Trophoblast cell (in vitro differentiated cells and primary cell): ENCODE data around the gene TRIM13.

ENCODE experiments used
- DNase-seq, 2 donors: peaks; one replicate each; pipeline ENCODE4 v3.0.0-alpha.2; 2016
- H2AFZ ChIP-seq: 2 replicates; pipeline ENCODE4 v1.6.1; 2013; ENCODE audit warnings: low read length, moderate library complexity, mild to moderate bottlenecking; ENCODE audit not compliant: insufficient read depth, poor library complexity
- H2AK5ac ChIP-seq: 2 replicates; pipeline ENCODE4 v1.6.1; 2013; ENCODE audit warnings: mild to moderate bottlenecking, low read length
- H2BK120ac ChIP-seq: 2 replicates; pipeline ENCODE4 v1.6.1; 2013; ENCODE audit warnings: low read length, mild to moderate bottlenecking, moderate library complexity; ENCODE audit not compliant: insufficient read depth, poor library complexity
- H2BK12ac ChIP-seq: 2 replicates; pipeline ENCODE4 v1.6.1; 2013; ENCODE audit warnings: mild to moderate bottlenecking, low read length, moderate library complexity
- H2BK5ac ChIP-seq: 2 replicates; pipeline ENCODE4 v1.6.1; 2013; ENCODE audit warnings: low read length, low read depth, moderate library complexity, mild to moderate bottlenecking; ENCODE audit not compliant: poor library complexity
- H3K14ac ChIP-seq: 2 replicates; pipeline ENCODE4 v1.6.1; 2013; ENCODE audit warnings: mild to moderate bottlenecking, low read length
- H3K18ac ChIP-seq: 2 replicates; pipeline ENCODE4 v1.6.1; 2013; ENCODE audit warnings: mild to moderate bottlenecking, low read length
- H3K23ac ChIP-seq: 2 replicates; pipeline ENCODE4 v1.6.1; 2013; ENCODE audit warnings: low read length
- H3K27ac ChIP-seq: 2 replicates; pipeline ENCODE4 v1.5.1; 2013; ENCODE audit warnings: low read depth, mild to moderate bottlenecking, inconsistent platforms, low read length, moderate library complexity
- H3K27me3 ChIP-seq: 2 replicates; pipeline ENCODE4 v1.6.1; 2013; ENCODE audit warnings: inconsistent platforms, mild to moderate bottlenecking, low read length, moderate library complexity; ENCODE audit not compliant: insufficient read depth
- H3K36me3 ChIP-seq, 2 experiments: 1 replicate in 1 of 2; 2 replicates in 1 of 2; pipeline ENCODE4 v1.6.1; 2013; ENCODE audit warnings: low read length in 2 of 2, mild to moderate bottlenecking in 2 of 2, moderate library complexity in 1 of 2; ENCODE audit not compliant: insufficient read depth in 2 of 2, control insufficient read depth in 1 of 2
- H3K4ac ChIP-seq: 2 replicates; pipeline ENCODE4 v1.6.1; 2013; ENCODE audit warnings: low read depth, mild to moderate bottlenecking, low read length, moderate library complexity
- H3K4me1 ChIP-seq, 2 experiments: 1 replicate in 1 of 2; 2 replicates in 1 of 2; pipeline ENCODE4 v1.6.1; 2013; ENCODE audit warnings: low read length in 2 of 2, mild to moderate bottlenecking in 2 of 2, moderate library complexity in 1 of 2; ENCODE audit not compliant: insufficient read depth in 2 of 2, control insufficient read depth in 1 of 2
- H3K4me2 ChIP-seq: 2 replicates; pipeline ENCODE4 v1.6.1; 2013; ENCODE audit warnings: inconsistent platforms, mild to moderate bottlenecking, low read length, moderate library complexity
- H3K4me3 ChIP-seq: 2 replicates; pipeline ENCODE4 v1.5.1; 2013; ENCODE audit warnings: mild to moderate bottlenecking, low read depth, low read length, inconsistent platforms
- H3K79me1 ChIP-seq: one replicate; pipeline ENCODE4 v1.6.1; 2013; ENCODE audit warnings: low read length
- H3K79me2 ChIP-seq: 2 replicates; pipeline ENCODE4 v1.6.1; 2013; ENCODE audit warnings: low read length, mild to moderate bottlenecking; ENCODE audit not compliant: control insufficient read depth, insufficient read depth, poor library complexity
- H3K9ac ChIP-seq: 2 replicates; pipeline ENCODE4 v1.6.1; 2013; ENCODE audit warnings: mild to moderate bottlenecking, low read length
- H3K9me3 ChIP-seq: 2 replicates; pipeline ENCODE4 v1.6.1; 2013; ENCODE audit warnings: low read depth, mild to moderate bottlenecking, control low read depth, inconsistent platforms, low read length; ENCODE audit not compliant: insufficient read depth
- H4K12ac ChIP-seq: 2 replicates; pipeline ENCODE4 v1.6.1; 2013; ENCODE audit warnings: low read depth, mild to moderate bottlenecking, low read length, moderate library complexity
- H4K8ac ChIP-seq: 2 replicates; pipeline ENCODE4 v1.6.1; 2013; ENCODE audit warnings: low read depth, mild to moderate bottlenecking, low read length, moderate library complexity
- H4K91ac ChIP-seq: one replicate; pipeline ENCODE4 v1.6.1; 2013; ENCODE audit warnings: low read depth, mild to moderate bottlenecking, low read length, moderate library complexity
- WGBS: extraction: QIAGEN DNeasy Blood & Tissue Kit; methylation state at CpG from one replicate; pipeline ENCODE4 v1.1.7; 2013; ENCODE audit warnings: missing lambda C conversion rate; ENCODE audit not compliant: insufficient read length, insufficient coverage; ENCODE audit errors: extremely low coverage; 5-methylcytosine and 5-hydroxymethylcytosine counted together

Gene TRIM13

GRCh38 chr13:49998714-49999624 lies 2.1 kb downstream of the TRIM13 start:
- Histone ChIP-seq H4K91ac (no peak overlapping the region), H3K14ac (no peak overlapping the region), H3K79me1 (peaks cover 10% of the 10 kb centered on the region), H4K12ac (peak overlapping the region; percentile 18), H3K27me3 (no peaks in the 10 kb centered on the region), H3K27ac (no peak overlapping the region), H3K36me3 (peaks cover 8 to 11% of the 10 kb centered on the region in 2 experiments), H2BK120ac (no peak overlapping the region), H2AFZ (no peak overlapping the region), H3K4ac (peak overlapping the region; percentile 83), H3K4me1 (peaks cover 3 to 9% of the 10 kb centered on the region in 2 experiments), H3K4me2 (peak overlapping the region; percentile 27), H3K9ac (no peak overlapping the region), H3K9me3 (no peaks in the 10 kb centered on the region), H4K8ac (no peak overlapping the region), H2BK5ac (no peak overlapping the region), H3K18ac (no peak overlapping the region), H3K23ac (no peak overlapping the region), H2BK12ac (no peak overlapping the region), H3K4me3 (no peak overlapping the region), H3K79me2 (peaks cover 11% of the 10 kb centered on the region), H2AK5ac (no peak overlapping the region)
- WGBS, result no CpG with 5 or more reads among the region's 22 CpGs
- no peak for DNase-seq

GRCh38 chr13:50001287-50001686 lies 4.4 kb downstream of the TRIM13 start:
- Histone ChIP-seq H3K14ac (no peak overlapping the region), H2BK5ac (no peak overlapping the region), H3K4me1 (peaks cover 0 to 3% of the 10 kb centered on the region in 2 experiments), H3K27ac (no peak overlapping the region), H3K23ac (no peak overlapping the region), H3K9ac (no peak overlapping the region), H3K36me3 (peaks cover 17 to 22% of the 10 kb centered on the region in 2 experiments), H3K79me1 (peaks cover 7% of the 10 kb centered on the region), H2AK5ac (no peak overlapping the region), H3K4me2 (no peak overlapping the region), H3K9me3 (no peaks in the 10 kb centered on the region), H4K8ac (no peak overlapping the region), H4K91ac (no peak overlapping the region), H3K79me2 (peaks cover 8% of the 10 kb centered on the region), H2AFZ (no peak overlapping the region), H3K18ac (no peak overlapping the region), H2BK120ac (no peak overlapping the region), H2BK12ac (no peak overlapping the region), H4K12ac (no peak overlapping the region), H3K27me3 (no peaks in the 10 kb centered on the region), H3K4ac (no peak overlapping the region), H3K4me3 (no peak overlapping the region)
- WGBS, result no CpG with 5 or more reads among the region's 1 CpG
- no peak for DNase-seq

- no peak overlapping the region for H4K91ac ChIP-seq
- no peak overlapping the region for H2AFZ ChIP-seq
- no peak overlapping the region for H3K9ac ChIP-seq
- H2BK120ac ChIP-seq, result no peak overlapping the region
- H3K4me2 ChIP-seq, result no peak overlapping the region
- no peaks in the 10 kb centered on the region for H3K27me3 ChIP-seq
- no peak overlapping the region for H3K18ac ChIP-seq
- H3K79me2 ChIP-seq, result no peaks in the 10 kb centered on the region
- no peak overlapping the region for H3K4me3 ChIP-seq
- WGBS, result no CpG with 5 or more reads among the region's 7 CpGs
- H3K14ac ChIP-seq, result no peak overlapping the region
- H3K23ac ChIP-seq, result no peak overlapping the region
- H3K27ac ChIP-seq, result no peak overlapping the region
- no peaks in the 10 kb centered on the region for H3K9me3 ChIP-seq
- no peak overlapping the region for H3K4ac ChIP-seq
- H3K36me3 ChIP-seq, result peaks cover 25 to 32% of the 10 kb centered on the region in 2 experiments
- no peak for DNase-seq
- peak overlapping the region; percentile 54 for H4K12ac ChIP-seq
- H2BK12ac ChIP-seq, result no peak overlapping the region
- H2BK5ac ChIP-seq, result no peak overlapping the region
- no peaks in the 10 kb centered on the region for H3K79me1 ChIP-seq
- no peak overlapping the region for H4K8ac ChIP-seq
- H2AK5ac ChIP-seq, result no peak overlapping the region
- no peaks in the 10 kb centered on the region for H3K4me1 ChIP-seq
Measured at GRCh38 chr13:50006426-50007135, 9.7 kb downstream of the TRIM13 start.

- H3K79me2 ChIP-seq, result no peaks in the 10 kb centered on the region
- no peaks in the 10 kb centered on the region for H3K4me1 ChIP-seq
- H3K18ac ChIP-seq, result no peak overlapping the region
- H3K27me3 ChIP-seq, result no peaks in the 10 kb centered on the region
- no peak overlapping the region for H2BK5ac ChIP-seq
- H3K4me3 ChIP-seq, result no peak overlapping the region
- H4K91ac ChIP-seq, result no peak overlapping the region
- DNase-seq, result no peak
- no peak overlapping the region for H3K23ac ChIP-seq
- H3K79me1 ChIP-seq, result no peaks in the 10 kb centered on the region
- no peak overlapping the region for H4K8ac ChIP-seq
- H2AFZ ChIP-seq, result no peak overlapping the region
- H3K36me3 ChIP-seq, result peaks cover 22 to 24% of the 10 kb centered on the region in 2 experiments
- no peak overlapping the region for H3K14ac ChIP-seq
- H2AK5ac ChIP-seq, result no peak overlapping the region
- H4K12ac ChIP-seq, result no peak overlapping the region
- no CpG with 5 or more reads among the region's 1 CpG for WGBS
- no peak overlapping the region for H2BK120ac ChIP-seq
- H3K4me2 ChIP-seq, result no peak overlapping the region
- H3K9ac ChIP-seq, result no peak overlapping the region
- H3K27ac ChIP-seq, result no peak overlapping the region
- H2BK12ac ChIP-seq, result no peak overlapping the region
- no peaks in the 10 kb centered on the region for H3K9me3 ChIP-seq
- H3K4ac ChIP-seq, result no peak overlapping the region
Measured at GRCh38 chr13:50011461-50011860, 14.6 kb downstream of the TRIM13 start.
